ENCODE measurements around the gene CDON. TPM values are rescaled to one million over a fixed set of nuclear protein-coding genes. Genes with fewer than 3 reads are reported as not detected.
A peak's percentile ranks its signal among the peaks of the same experiment; 100 is the strongest.

The CDON gene
- polyA plus RNA-seq, 3 donors: 0.01 TPM; not detected in 2

GRCh38 chr11:125923633-125924032, 139.0 kb downstream of the CDON start:
- WGBS (ENCODE audit: insufficient coverage): 81% methylated on average over 6 of the region's 8 CpGs
- Histone ChIP-seq H3K4me1 (ENCODE audit: control insufficient read depth in 1 of 2, insufficient read depth in 2 of 2, low read length in 2 of 2) (no peaks in the 10 kb centered on the region), H2AFZ (ENCODE audit: insufficient read depth, low read depth, low read length, poor library complexity, severe bottlenecking) (no peak overlapping the region), H3K4me2 (replicated peaks; ENCODE audit: extremely low read depth, low read length, poor library complexity, severe bottlenecking) (no peak overlapping the region), H3K27ac (ENCODE audit: low read depth in 1 of 2, low read length in 2 of 2) (no peak overlapping the region), H3K9me3 (replicated peaks in 1 of 2; ENCODE audit: control insufficient read depth in 1 of 2, insufficient read depth in 1 of 2, low read length in 2 of 2) (no peaks in the 10 kb centered on the region), H3K79me2 (ENCODE audit: insufficient read depth, low read length) (no peaks in the 10 kb centered on the region), H4K20me1 (ENCODE audit: insufficient read depth, low read length) (no peaks in the 10 kb centered on the region), H3K27me3 (ENCODE audit: control insufficient read depth in 2 of 2, insufficient read depth in 2 of 2, low read length in 2 of 2) (no peaks in the 10 kb centered on the region), H3K9ac (ENCODE audit: insufficient read depth, low read length, poor library complexity, severe bottlenecking) (no peak overlapping the region), H3K4me3 (replicated peaks in 1 of 3; ENCODE audit: low read depth in 2 of 3, low read length in 3 of 3) (no peak overlapping the region), H3K36me3 (replicated peaks in 1 of 2; ENCODE audit: control insufficient read depth in 1 of 2, insufficient read depth in 2 of 2, low read length in 2 of 2) (no peaks in the 10 kb centered on the region)
- no peaks in the 10 kb centered on the region for H3K36me3 Mint-ChIP-seq
- TF ChIP-seq CTCF (IDR thresholded peaks at IDR 0.05): no peak
- H3K27me3 Mint-ChIP-seq (ENCODE audit: low read depth in 3 of 3): peaks cover 1 to 4% (median 3%) of the 10 kb centered on the region in 3 donors
- no peak overlapping the region for H3K4me3 Mint-ChIP-seq
- H3K9me3 Mint-ChIP-seq: no peaks in the 10 kb centered on the region
- H3K27ac Mint-ChIP-seq: no peak overlapping the region
- DNase-seq: no peak
- intact Hi-C loops (cut with micrococcal nuclease): loop anchor here (5.0 kb wide), 1 partner anchor 269 kb away; no protein-coding TSS in a partner anchor
- peaks cover 2% of the 10 kb centered on the region for H3K4me1 Mint-ChIP-seq

- Histone ChIP-seq H3K36me3 (replicated peaks in 1 of 2; ENCODE audit: control insufficient read depth in 1 of 2, insufficient read depth in 2 of 2, low read length in 2 of 2) (no peaks in the 10 kb centered on the region), H4K20me1 (ENCODE audit: insufficient read depth, low read length) (no peaks in the 10 kb centered on the region), H3K4me2 (replicated peaks; ENCODE audit: extremely low read depth, low read length, poor library complexity, severe bottlenecking) (no peak overlapping the region), H3K9me3 (replicated peaks in 1 of 2; ENCODE audit: control insufficient read depth in 1 of 2, insufficient read depth in 1 of 2, low read length in 2 of 2) (no peaks in the 10 kb centered on the region), H3K4me3 (replicated peaks in 1 of 3; ENCODE audit: low read depth in 2 of 3, low read length in 3 of 3) (no peak overlapping the region), H3K4me1 (ENCODE audit: control insufficient read depth in 1 of 2, insufficient read depth in 2 of 2, low read length in 2 of 2) (no peaks in the 10 kb centered on the region), H3K79me2 (ENCODE audit: insufficient read depth, low read length) (no peaks in the 10 kb centered on the region), H3K27me3 (ENCODE audit: control insufficient read depth in 2 of 2, insufficient read depth in 2 of 2, low read length in 2 of 2) (no peaks in the 10 kb centered on the region), H2AFZ (ENCODE audit: insufficient read depth, low read depth, low read length, poor library complexity, severe bottlenecking) (no peak overlapping the region), H3K9ac (ENCODE audit: insufficient read depth, low read length, poor library complexity, severe bottlenecking) (no peak overlapping the region), H3K27ac (ENCODE audit: low read depth in 1 of 2, low read length in 2 of 2) (no peak overlapping the region)
- WGBS (ENCODE audit: insufficient coverage): no CpG with 5 or more reads among the region's 8 CpGs
- Mint-ChIP-seq H3K27ac (no peak overlapping the region), H3K27me3 (ENCODE audit: low read depth in 3 of 3) (peaks cover 3 to 4% (median 3%) of the 10 kb centered on the region in 3 donors), H3K36me3 (no peaks in the 10 kb centered on the region), H3K4me1 (peaks cover 2% of the 10 kb centered on the region), H3K9me3 (no peaks in the 10 kb centered on the region), H3K4me3 (no peak overlapping the region)
- peak; percentile 18 to 38 (median 30) for DNase-seq
- peak; percentile 65 for TF ChIP-seq CTCF (IDR thresholded peaks at IDR 0.05)
- intact Hi-C loops (cut with micrococcal nuclease): loop anchor here (5.0 kb wide), 1 partner anchor 269 kb away; no protein-coding TSS in a partner anchor
Observed at GRCh38 chr11:125923012-125923579, 139.6 kb downstream of the CDON start.

Data from CD14-positive monocyte (primary cell).